Esophagus muscularis mucosa (tissue), 4 donors: ENCODE measurements around the gene ABCC11. TPM values are rescaled to one million over a fixed set of nuclear protein-coding genes. Genes with fewer than 3 reads are reported as not detected.

ENCODE experiments used
- DNase-seq: peaks from one replicate; pipeline ENCODE4 v3.0.0-alpha.2; 2017; ENCODE audit errors: extremely low spot score
- H3K27ac ChIP-seq, 4 donors: fragments of 200-600 bp; sonication (generic); replicated peaks in 1 of 4; 1 replicate in 3 of 4; 2 replicates in 1 of 4; pipeline ENCODE4 v1.5.1; 2016 to 2019; ENCODE audit warnings: mild to moderate bottlenecking in 1 of 4
- H3K27me3 ChIP-seq, 4 donors: fragments of 200-600 bp; sonication (generic); one replicate each; pipeline versions ENCODE4 v1.5.1 to v1.6.0; 2016 to 2019
- H3K36me3 ChIP-seq, 4 donors: fragments of 200-600 bp; sonication (generic); one replicate each; pipeline ENCODE4 v1.5.1; 2016 to 2019
- H3K4me1 ChIP-seq, 4 donors: fragments of 200-600 bp; sonication (generic); one replicate each; pipeline ENCODE4 v1.5.1; 2016 to 2019
- H3K4me3 ChIP-seq, 4 donors: fragments of 200-600 bp; sonication (generic); 1 replicate in 2 of 4; 2 replicates in 2 of 4; pipeline ENCODE4 v1.5.1; 2016 to 2019; ENCODE audit warnings: mild to moderate bottlenecking in 4 of 4, moderate library complexity in 1 of 4
- H3K9me3 ChIP-seq, 4 donors: fragments of 200-600 bp; sonication (generic); 1 replicate in 3 of 4; 2 replicates in 1 of 4; pipeline ENCODE4 v1.5.1; 2016 to 2019
- EP300 ChIP-seq: sonication (generic); formaldehyde crosslinking; IDR thresholded peaks from one replicate; pipeline ENCODE4 v1.6.1; 2017; ENCODE audit warnings: antibody characterized with exemption
- POLR2A ChIP-seq: fragments of 450-650 bp; IDR thresholded peaks from one replicate; pipeline ENCODE4 v1.6.1; 2017; ENCODE audit warnings: antibody characterized with exemption, moderate library complexity, mild to moderate bottlenecking, low read depth
- POLR2AphosphoS5 ChIP-seq, 2 donors: sonication (generic); formaldehyde crosslinking; IDR thresholded peaks; one replicate each; pipeline ENCODE4 v1.6.1; 2017; ENCODE audit warnings: antibody characterized with exemption in 2 of 2
- WGBS: methylation state at CpG from one replicate; pipeline ENCODE4 v1.1.5; 2018; 5-methylcytosine and 5-hydroxymethylcytosine counted together
- intact Hi-C: fragments of 100-400 bp; cut with DNase I; formaldehyde crosslinking; loops from one replicate; pipeline ENCODE4 v1.15.1; 2023
- total RNA-seq, 4 donors: library from RNA; depleted of rRNA; stranded (reverse); fragments of >200 nt; gene quantifications; one replicate each; pipeline versions ENCODE4 v1.1.0 to v1.2.1, GENCODE V29; 2016
- TF ChIP-seq, protein P1 (sequence below), 3 experiments: fragments of 200-600 bp in 2 of 3; fragments of 450-650 bp in 1 of 3; sonication (generic) in 2 of 3; IDR thresholded peaks; one replicate each; pipeline ENCODE4 v1.5.1; 2017 to 2019; ENCODE audit warnings: antibody characterized with exemption in 3 of 3, mild to moderate bottlenecking in 2 of 3, moderate library complexity in 1 of 3

Gene ABCC11
- total RNA-seq, 4 donors from 2014 or later: not detected

DNA sequence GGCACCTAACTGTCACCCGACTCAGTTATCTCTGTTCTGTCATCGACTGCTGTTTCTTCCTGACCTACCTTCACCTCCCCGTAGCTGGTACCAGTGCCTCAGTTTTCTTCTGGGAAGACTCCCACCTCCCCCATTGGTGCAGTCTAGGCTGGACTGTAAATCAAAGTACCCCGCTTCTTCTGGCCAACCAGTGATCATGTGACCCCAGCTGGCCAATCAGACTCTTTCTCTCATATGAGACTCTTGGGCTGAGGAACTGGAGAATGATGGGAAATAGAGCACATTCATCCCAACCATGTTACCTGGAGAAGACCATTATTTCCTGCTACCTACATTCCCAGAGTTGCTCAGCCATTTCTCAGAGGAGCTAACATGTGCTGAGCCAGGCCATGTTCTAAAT, 23.8 kb downstream of the ABCC11 start:
- DNase-seq: no peak
- Histone ChIP-seq H3K36me3 (no peaks in the 10 kb centered on the region), H3K27me3 (no peaks in the 10 kb centered on the region), H3K9me3 (no peaks in the 10 kb centered on the region), H3K4me1 (no peaks in the 10 kb centered on the region), H3K27ac (no peak overlapping the region), H3K4me3 (no peak overlapping the region)
- intact Hi-C loops: no loop called here
- 96% methylated on average over 4 of the region's 4 CpGs for WGBS
- no peak for TF ChIP-seq POLR2A
- no peak for TF ChIP-seq EP300
- TF ChIP-seq, protein P1, sequence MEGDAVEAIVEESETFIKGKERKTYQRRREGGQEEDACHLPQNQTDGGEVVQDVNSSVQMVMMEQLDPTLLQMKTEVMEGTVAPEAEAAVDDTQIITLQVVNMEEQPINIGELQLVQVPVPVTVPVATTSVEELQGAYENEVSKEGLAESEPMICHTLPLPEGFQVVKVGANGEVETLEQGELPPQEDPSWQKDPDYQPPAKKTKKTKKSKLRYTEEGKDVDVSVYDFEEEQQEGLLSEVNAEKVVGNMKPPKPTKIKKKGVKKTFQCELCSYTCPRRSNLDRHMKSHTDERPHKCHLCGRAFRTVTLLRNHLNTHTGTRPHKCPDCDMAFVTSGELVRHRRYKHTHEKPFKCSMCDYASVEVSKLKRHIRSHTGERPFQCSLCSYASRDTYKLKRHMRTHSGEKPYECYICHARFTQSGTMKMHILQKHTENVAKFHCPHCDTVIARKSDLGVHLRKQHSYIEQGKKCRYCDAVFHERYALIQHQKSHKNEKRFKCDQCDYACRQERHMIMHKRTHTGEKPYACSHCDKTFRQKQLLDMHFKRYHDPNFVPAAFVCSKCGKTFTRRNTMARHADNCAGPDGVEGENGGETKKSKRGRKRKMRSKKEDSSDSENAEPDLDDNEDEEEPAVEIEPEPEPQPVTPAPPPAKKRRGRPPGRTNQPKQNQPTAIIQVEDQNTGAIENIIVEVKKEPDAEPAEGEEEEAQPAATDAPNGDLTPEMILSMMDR (IDR thresholded peaks at IDR 0.05): no peak
- TF ChIP-seq POLR2AphosphoS5 (IDR thresholded peaks at IDR 0.05): no peak

DNA sequence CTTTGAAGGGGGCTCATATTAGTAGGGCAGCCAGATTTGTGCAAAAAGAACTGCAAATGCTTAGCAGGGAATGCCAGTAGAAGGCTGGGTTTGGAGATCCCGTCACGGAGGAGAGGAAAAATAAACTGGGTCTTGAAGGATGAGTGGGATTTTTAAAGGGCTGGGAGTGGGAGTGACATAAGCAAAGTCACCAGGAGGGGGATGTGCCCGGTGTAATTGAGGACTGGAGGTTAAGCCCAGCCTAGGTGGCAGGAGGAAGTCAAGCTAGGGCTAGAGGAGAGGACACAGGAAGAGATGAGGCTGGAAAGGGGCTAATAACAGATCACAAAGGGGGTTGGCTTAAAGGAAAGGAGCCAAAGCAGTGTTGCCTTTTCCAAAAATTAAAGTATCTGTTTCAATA, 26.4 kb downstream of the ABCC11 start:
- TF ChIP-seq EP300: no peak
- TF ChIP-seq, protein P1 (IDR thresholded peaks at IDR 0.05): no peak
- TF ChIP-seq POLR2AphosphoS5 (IDR thresholded peaks at IDR 0.05): no peak
- no peak for TF ChIP-seq POLR2A
- WGBS: 61% methylated on average over 3 of the region's 3 CpGs
- intact Hi-C loops: no loop called here
- no peaks in the 10 kb centered on the region for H3K36me3 ChIP-seq
- no peak overlapping the region for H3K27ac ChIP-seq
- no peak overlapping the region for H3K4me3 ChIP-seq
- H3K9me3 ChIP-seq: no peaks in the 10 kb centered on the region
- DNase-seq: no peak
- H3K27me3 ChIP-seq: no peaks in the 10 kb centered on the region
- no peaks in the 10 kb centered on the region for H3K4me1 ChIP-seq

DNA sequence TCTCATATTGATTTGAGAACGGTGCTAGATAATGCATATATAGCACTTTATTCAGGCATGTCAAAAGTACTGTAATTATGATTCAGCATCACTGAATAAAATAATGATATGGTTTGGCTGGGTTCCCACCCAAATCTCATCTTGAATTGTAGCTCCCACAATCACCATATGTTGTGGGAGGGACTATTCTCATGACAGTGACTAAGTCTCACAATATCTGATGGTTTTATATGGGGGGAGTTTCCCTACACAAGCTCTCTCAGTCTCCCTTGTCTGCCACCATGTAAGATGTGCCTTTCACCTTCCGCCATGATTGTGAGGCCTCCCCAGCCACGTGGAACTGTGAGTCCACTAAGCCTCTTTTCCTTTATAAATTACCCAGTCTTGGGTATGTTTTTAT, 28.9 kb downstream of the ABCC11 start:
- Histone ChIP-seq H3K27me3 (no peaks in the 10 kb centered on the region), H3K36me3 (no peaks in the 10 kb centered on the region), H3K9me3 (no peaks in the 10 kb centered on the region), H3K27ac (no peak overlapping the region), H3K4me1 (no peaks in the 10 kb centered on the region), H3K4me3 (no peak overlapping the region)
- TF ChIP-seq POLR2A: no peak
- TF ChIP-seq POLR2AphosphoS5 (IDR thresholded peaks at IDR 0.05): no peak
- TF ChIP-seq, protein P1 (IDR thresholded peaks at IDR 0.05): no peak
- no peak for TF ChIP-seq EP300
- intact Hi-C loops: no loop called here
- 93% methylated on average over 3 of the region's 3 CpGs for WGBS
- DNase-seq: no peak

- Histone ChIP-seq H3K27me3 (no peaks in the 10 kb centered on the region), H3K4me1 (no peaks in the 10 kb centered on the region), H3K36me3 (no peaks in the 10 kb centered on the region), H3K4me3 (no peak overlapping the region), H3K9me3 (no peaks in the 10 kb centered on the region), H3K27ac (no peak overlapping the region)
- intact Hi-C loops: no loop called here
- WGBS: 74% methylated on average over 2 of the region's 2 CpGs
- DNase-seq: no peak
- TF ChIP-seq POLR2A (no peak), POLR2AphosphoS5 (IDR thresholded peaks at IDR 0.05) (no peak), EP300 (no peak)
- TF ChIP-seq, protein P1 (IDR thresholded peaks at IDR 0.05): no peak
Measured at GRCh38 chr16:48217708-48218107, 29.6 kb downstream of the ABCC11 start.

DNA sequence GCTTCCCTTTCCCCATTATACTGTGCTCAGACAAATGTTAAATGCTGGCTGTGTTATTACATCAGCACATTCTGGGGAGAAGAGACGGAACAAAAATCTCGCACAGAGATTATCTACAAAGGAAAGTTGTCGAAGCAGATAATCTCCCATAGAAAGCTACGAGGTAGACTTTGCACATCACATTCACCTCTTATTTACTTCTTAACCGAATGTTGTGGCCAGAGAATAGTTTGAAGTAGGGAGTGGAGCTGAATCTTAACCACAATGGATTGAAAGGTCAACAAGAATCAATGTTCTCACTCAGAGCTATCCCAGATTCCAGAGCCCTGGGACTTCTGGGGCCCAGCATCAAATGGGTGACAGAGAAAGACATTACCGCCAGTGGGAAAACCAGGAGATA, 31.6 kb downstream of the ABCC11 start:
- no peaks in the 10 kb centered on the region for H3K9me3 ChIP-seq
- TF ChIP-seq POLR2A (no peak), POLR2AphosphoS5 (IDR thresholded peaks at IDR 0.05) (no peak), EP300 (no peak)
- TF ChIP-seq, protein P1 (IDR thresholded peaks at IDR 0.05): no peak
- no peaks in the 10 kb centered on the region for H3K27me3 ChIP-seq
- intact Hi-C loops: no loop called here
- 85% methylated on average over 6 of the region's 6 CpGs for WGBS
- no peak for DNase-seq
- no peaks in the 10 kb centered on the region for H3K4me1 ChIP-seq
- no peaks in the 10 kb centered on the region for H3K36me3 ChIP-seq
- no peak overlapping the region for H3K4me3 ChIP-seq
- H3K27ac ChIP-seq: no peak overlapping the region
